NCI-H2196 (cell line): ENCODE data around the gene ADAM22.

ENCODE experiments used
- DNase-seq: peaks from one replicate; lab custom pipeline; 2025; ENCODE audit not compliant: unreplicated experiment; lab: John Stamatoyannopoulos, UW

ADAM22 gene

DNA sequence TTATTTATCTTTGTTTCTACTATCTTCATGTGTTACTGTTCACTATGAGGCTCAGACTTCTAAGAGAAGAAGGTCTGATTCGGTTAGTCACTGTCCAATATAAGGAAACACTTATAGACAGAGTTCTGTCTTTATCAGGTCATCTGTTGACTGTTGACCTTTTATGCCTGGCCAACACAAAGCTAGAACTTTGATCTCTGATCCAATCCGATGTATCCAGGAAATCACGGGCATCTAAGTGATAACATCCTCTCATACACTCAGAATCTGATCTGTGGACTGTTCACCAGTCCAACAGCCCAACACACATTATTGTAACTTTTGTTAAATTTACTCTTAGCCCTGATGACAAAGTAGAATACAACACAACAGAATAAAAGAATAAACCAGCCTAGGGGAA, 171.2 kb downstream of the ADAM22 start:
- no peak for DNase-seq

DNA sequence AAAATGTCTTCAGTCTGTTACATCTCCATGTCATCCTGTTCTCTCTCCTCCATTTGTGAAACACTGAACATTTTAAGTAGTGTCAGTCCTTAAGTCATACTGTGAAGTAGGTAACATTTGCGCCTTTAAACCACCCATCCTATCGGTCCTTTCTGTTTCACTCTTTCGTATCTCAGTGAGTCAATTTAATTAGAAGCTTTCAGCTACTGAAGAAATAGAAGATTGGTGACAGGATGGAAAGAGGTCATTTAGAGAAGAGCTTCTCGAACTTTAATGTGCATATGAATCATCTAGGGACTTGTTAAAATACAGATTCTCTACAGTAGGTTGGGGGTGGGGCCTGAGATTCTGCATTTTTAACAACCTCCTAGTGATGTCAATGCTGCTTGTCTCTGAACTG, 172.4 kb downstream of the ADAM22 start:
- DNase-seq: no peak

DNA sequence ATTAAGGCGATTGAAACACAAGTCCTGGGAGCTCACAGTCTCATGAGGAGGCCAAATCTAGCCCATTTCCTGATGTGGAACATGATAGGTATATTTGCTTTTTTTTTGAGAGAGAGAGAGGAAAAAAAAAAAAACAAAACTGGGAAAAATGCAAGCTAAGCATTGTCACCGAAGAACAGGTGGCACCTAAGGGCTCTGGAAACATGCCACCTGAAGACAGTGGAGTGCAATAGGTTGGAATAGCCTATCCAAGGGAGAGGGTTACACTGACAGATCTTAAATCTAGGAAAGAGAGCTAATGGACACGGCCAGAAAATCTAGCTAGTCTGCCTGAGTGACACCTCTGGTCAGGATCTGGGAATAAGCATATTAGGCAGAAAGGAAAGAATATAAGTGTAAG, 175.6 kb downstream of the ADAM22 start:
- no peak for DNase-seq

DNA sequence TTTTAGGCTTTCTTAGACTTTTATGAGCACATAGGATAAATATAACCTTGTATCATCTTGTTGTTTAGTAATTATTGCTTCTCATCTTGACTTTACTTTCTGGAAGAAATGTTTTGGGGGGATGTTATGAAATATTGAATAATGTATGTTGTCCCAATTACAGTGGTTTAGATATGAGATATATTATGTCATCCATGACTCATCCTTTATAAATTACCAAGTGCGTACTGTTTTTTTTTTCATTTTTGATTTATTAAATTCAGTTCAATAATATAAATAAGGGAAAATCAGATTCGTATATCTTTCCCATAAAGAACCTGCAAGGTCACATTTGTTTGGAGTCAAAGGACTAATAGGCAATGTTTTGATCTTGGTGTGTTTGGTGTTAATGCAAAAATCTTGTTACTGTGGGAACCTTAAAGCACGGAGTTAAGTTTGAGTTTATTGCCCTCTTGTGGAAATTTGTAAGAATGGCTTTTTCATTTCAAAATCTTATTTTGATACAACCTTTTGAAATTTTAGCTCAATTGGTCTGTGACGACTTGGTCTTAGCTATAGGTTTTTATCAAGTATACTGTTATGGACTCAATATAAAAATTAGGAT, 177.2 kb downstream of the ADAM22 start:
- peak; percentile 37 for DNase-seq

DNA sequence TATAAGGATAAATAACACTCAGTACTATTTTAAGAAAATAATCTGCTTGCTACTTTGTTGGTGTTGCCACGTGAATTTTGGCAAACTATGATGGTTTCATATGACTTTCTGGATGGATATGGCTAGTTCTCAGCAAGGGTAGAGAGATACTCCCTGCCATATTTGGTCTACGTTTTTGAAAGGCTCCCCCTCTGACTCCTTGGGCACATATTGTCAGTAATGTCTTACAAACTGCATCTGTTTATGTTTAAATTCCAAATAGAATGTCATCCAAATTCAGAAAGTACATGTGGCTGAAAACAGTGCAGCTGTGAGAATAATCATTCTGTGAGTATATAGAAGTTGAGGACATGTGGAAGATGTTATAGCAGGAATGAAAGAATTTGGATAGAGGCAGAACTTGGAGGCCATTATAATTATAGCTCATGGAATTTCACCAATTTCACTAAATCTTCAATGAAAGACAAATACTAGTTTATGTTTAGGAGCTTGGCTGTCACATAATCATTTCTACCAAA, 178.0 kb downstream of the ADAM22 start:
- no peak for DNase-seq

DNA sequence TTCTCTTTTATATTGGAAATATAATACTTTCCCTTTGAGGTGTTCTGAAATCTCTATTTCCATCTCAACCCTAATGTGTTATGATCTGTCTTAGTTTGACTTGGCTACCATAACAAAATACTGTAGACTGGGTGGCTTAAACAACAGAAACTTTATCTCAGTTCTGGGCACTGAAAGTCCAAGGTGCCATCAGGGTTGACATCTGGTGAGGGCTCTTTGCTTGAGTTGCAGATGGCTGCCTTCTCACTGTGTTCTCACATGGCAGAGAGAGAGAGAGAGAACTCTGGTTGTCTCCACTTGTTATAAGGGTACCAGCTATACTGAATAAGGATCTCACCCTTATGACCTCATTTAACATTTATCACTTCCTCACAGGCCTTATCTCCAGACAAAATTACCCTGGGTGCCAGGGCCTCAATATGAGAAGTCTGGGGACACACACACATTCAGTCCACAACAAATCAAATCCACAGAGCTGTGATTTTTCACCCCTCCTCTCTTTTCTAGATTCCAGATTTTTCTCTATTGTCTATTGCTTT, 181.3 kb downstream of the ADAM22 start:
- DNase-seq: no peak

DNA sequence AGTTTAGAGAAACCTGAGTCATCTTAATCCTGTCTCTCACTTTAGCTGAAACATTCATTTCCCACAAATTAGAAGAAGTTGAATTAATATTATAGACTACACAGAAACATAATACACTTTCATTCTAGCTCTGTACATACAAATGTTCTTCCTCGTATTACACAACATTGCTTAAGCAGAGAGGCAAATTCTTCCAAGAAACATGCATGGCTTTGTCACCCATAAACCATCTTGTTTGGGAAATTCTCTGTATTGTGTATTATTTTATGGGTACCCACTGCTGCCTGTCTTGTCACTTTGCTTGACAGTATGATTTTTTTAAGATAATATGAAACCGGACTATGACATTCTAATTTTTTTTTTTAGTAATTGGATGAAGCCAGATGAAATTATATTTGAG, 181.8 kb downstream of the ADAM22 start:
- no peak for DNase-seq

DNA sequence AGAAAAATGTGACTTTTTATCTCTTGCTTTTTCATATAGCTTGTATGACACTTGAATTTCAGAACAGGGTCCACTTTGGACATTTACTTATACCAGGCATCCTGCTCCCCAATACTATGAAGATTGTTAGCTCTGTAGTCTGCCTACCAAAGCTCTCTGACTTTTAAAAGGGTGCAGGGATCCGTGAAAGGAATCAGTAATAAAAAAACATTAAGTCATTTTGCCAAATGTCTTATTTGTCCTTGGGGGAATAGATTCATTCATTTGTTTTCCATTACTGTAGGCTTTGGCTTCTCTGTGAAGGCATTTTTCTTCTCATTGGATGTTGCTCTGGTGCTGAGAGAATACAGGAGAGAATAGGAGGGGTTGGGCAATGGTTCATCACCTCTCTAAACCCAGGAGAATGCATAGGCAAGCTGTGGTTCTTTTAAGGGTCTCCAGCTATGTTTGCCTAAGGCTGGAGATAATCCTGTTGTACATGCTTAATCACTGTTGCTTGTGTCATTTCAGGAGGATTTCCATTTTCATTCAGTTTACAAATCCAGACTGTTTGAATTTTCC, 182.3 kb downstream of the ADAM22 start:
- no peak for DNase-seq

DNA sequence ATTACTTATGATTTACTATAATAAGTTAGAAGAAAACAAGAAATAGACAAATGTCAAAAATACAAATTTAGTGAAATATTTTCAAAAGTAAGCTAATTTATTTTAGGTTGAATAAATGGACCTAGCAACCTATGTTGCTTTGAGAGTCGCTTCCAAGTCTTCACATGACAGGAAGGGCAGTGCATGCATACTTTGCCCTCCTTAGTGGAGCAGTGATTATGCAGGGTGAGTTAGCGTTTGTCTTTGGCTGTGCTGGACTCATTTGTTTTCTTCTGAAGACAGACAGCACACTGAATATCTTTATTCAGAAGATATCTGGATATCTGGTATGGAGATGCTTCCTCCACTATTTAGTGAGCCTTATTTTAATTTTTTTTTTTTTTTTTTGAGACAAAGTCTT, 183.3 kb downstream of the ADAM22 start:
- DNase-seq: no peak

DNA sequence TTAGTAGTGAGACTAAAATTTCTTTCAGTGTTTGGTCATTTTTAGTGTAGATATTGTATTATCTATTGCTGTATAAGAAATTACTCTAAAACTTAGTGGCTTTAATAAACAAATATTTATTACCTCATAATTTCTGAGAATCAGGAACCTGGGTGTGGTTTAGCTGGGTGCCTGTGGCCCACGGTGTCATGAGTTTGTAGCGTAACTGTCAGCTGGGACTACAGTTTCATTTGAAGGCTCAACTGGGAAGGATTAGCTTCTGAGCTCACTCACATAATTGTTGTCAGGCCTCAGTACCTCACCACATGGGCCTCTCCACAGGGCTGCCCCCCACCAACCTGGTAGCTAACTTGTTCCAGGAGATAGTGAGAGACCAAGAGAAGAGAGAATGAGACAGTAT, 187.3 kb downstream of the ADAM22 start:
- no peak for DNase-seq

DNA sequence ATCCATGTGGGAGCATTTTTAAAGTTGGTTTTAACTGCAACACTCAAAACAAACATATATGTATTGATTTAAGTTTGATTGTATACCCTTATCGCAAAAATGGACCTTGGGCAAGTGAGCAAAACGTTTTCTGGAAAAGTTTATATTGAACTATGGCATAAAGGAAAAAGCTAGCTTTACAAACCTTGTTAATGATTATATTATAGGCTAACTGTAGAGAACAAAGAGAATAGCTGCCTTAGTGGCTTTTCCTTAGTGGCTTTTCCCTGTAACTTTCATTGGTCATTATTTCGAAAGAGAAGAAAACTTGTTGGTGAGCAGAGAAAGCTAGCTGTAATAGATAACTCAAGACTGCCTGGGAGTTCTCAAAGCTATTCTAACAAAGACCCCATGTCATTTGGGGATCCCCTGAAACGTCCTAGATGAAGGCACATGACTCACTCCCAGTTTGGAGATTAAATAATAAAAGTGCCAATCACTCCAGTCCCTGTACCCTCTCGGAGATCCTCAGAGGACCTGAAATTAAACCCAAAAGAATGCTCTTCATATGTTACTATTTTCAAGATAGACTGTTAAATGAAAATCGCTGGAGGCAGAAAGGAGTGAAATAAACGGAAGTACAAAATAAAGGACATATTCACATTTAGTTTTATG, 193.7 kb downstream of the ADAM22 start:
- DNase-seq: no peak

DNA sequence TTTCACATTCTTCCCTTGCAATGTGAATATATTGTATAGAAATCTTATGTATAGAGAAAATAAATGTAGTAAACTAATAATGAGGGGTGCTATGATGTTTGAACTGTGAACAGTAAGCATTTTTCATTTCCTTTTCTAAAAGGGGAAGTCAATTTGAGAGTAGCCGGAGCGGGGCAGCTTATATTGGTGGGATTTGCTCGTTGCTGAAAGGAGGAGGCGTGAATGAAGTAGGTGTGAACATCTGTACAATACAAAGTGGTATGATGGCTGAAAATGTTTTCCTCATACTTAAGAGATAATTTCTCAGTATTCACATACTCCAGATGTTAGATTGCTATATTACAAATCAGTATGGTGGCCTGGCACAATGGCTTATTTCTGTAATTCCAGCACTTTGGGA, 198.7 kb downstream of the ADAM22 start:
- no peak for DNase-seq

DNA sequence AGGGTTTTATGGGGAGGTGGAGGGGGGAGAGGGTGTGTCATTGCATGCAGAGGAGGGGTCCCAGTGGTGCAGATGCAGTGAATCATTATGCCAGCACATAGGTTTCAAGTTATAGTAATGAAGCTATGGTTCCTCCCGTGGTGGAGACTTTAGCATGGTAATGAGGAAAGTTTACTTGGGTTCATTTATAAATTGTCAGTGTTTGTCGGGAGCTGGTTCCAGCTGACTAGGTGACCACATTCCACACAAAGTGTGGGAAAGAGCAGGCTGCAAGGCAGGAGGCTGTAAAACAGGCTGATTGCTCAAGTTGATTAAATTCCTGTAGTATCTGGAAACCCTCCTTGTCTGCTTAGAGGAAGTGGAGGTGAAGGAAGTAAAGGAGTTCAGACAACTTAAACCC, 206.9 kb downstream of the ADAM22 start:
- no peak for DNase-seq

DNA sequence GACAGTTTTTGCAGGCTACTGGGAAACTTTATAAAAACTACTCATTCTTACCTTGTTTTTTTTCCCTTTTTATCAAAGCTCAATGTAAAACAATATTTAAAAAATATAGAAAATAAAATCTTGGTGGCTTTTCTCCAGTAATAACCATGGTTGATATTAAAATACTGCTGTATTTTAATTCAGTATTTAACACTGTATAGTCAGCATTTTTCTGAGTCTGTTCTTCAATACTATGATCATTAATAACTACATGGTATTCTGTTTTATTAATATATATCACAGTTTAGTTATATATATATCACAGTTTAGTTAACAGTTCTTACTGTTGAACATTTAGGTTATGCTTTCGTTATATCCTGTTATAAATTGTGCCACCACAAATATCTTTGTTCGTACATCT, 207.4 kb downstream of the ADAM22 start:
- DNase-seq: no peak

DNA sequence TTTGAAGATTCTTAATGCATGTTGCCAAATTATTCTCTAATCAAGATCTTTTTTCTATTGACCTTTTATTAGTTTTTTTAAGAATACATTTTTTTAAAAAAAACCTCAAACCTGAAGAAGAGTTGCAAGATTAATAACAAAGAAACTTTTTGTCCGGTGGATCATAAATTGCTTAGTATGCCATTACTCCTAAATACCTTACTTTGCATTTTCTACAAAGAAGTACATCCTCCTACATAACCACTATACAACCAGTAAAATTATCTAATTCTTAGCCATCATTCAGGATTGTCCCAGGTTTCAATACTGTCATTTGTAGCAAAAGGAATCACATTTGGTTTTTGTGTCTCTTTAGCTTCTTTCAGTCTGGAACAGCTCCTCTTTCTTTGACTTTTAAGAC, 207.9 kb downstream of the ADAM22 start:
- DNase-seq: no peak

DNA sequence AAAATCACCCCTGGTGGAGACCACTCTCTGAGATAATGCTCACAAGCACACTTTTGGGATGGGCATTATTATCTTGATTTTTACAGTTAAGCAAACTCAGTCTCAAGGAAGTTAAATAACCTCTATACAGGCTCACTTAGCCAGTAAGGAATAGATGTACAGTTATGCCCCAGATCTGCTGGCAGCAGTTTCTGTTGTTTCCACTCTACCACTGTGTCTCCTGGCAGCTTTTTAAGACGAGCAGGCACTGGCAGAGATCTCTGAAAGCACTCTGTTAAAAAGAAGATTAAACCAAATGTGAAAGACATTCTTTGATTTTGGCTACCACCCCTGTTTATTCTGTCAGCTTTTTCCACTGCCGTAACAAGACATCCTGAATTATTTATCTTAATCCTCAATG, 212.6 kb downstream of the ADAM22 start:
- DNase-seq: no peak

DNA sequence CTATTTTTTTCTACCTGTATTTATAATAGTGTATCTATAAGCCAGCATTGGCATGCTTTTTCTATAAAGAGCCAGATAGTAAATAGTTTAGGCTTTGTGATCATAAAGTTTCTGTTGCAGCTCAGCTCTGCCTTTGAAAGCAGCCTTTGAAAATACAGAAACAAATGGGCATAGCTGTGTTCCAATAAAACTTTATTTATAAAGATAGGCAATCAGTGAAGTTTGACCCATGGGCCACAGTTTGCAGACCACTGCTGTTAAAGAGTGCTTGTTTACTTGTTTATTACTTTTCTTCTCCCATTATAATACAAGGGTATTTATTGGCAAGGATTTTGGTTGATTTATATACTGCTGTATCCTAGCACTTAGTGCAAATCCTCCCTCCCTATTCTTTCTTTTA, 213.3 kb downstream of the ADAM22 start:
- DNase-seq: no peak

DNA sequence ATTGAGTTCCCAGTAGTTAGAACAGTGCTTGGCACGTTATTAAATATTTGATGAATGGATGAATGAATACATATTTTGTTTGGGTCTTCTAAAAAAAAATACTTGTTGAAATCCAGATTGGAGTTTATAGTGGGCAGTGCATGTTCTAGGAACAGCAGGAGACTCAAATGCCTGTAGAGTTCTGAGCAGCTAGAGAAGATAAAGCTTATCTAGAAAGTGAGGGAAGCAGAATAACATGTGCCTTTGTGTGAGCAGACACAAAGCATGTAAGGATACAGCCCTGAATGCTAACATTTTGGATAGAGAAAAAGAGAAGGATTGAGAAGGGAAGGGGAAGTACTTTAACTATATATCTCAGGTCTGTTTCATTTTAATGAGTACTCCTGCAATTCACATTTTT, 213.9 kb downstream of the ADAM22 start:
- no peak for DNase-seq

DNA sequence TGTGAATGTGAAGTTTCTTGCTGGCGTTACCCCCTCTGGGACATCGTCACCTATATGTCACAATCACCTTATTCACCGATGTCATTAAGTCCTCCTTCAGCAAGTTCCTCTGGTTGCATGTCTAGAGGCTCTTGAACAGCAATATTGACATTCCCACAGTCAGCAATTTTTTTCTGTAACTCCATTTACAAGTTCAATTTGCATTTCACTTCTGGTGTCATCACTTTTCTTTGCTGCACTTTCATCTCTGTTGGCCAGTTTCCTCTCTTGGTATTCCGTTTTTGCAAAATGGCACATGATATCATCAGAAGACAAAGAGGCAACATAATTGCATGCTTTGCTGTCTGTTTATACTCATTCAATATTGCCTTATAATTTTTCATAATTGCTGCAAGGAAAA, 216.0 kb downstream of the ADAM22 start:
- no peak for DNase-seq

DNA sequence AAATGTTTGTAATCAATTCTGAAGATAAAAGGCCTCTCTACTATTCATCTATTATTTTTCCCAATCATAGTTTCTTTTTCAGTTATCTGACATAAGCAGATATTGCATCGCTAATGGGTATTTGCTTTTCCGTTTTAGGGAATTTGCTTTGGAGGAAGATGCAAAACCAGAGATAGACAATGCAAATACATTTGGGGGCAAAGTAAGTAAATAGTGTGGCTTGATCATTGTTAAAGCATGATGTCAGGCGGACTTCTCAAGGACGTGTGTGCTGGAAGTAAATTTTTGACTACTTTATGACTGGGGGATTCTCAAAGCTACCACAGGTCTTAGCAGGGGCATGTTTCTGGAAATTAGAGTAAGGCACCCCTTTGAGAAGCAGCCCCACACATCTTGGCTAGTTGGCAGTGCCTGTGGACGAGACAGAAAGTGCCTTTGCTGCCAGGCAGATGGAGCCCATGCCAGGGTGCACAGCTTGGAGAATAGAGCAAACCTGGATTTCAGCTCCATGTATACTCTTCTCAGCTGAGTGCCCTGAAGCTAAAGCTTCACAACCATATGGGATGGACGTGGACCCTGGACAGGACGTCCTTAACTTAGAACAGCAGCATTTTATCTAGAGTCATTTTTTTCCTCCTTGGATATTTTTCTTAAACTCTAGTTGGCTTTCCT, 217.2 kb downstream of the ADAM22 start:
- no peak for DNase-seq

DNA sequence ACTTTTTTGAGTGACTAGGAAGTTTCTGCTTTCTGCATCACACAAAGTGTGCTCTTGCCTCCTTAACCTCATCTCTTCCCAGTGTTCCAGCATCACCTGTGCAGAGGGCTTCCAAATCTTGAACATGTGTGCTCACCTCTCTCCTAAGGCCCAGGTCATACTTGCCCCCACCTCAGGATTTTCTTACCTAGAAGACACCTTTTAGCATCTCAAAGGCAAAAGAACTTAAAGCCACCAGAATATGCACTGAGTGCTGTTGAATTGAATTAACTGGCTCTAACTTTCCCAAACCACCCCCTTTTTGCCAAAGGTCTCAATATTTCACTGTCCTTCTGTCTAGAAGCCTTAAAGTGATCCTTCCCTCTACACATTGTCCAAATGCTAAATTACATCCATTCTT, 219.3 kb downstream of the ADAM22 start:
- no peak for DNase-seq

DNA sequence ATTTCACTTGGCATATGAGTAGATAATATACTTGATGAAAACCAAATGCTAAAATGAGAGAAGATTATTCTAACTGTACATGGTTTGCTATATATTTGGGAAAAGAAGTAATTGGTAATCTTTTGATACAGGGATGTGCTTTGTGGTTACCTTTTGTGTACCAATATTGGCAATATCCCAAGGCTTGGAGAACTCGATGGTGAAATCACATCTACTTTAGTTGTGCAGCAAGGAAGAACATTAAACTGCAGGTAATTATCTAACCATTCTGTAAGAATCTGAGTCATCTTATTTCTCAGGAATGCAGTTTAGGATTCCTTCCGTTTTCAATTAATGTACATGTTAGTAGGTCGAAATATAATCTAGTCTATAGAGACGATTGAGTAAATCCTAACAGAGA, 221.7 kb downstream of the ADAM22 start:
- DNase-seq: no peak
